ENCODE measurements around the gene PDIA4.
A peak's percentile ranks its signal among the peaks of the same experiment; 100 is the strongest.
"Not testable (repeated sequence)": the region's sequence is repeated elsewhere in the genome, so short reads cannot be mapped to it uniquely, and the experiment has no call there.

The PDIA4 gene

GRCh38 chr7:149036676-149037075 is 8.4 kb upstream of the PDIA4 start:
- DNase-seq (ENCODE audit: low read depth), result no peak

DNA sequence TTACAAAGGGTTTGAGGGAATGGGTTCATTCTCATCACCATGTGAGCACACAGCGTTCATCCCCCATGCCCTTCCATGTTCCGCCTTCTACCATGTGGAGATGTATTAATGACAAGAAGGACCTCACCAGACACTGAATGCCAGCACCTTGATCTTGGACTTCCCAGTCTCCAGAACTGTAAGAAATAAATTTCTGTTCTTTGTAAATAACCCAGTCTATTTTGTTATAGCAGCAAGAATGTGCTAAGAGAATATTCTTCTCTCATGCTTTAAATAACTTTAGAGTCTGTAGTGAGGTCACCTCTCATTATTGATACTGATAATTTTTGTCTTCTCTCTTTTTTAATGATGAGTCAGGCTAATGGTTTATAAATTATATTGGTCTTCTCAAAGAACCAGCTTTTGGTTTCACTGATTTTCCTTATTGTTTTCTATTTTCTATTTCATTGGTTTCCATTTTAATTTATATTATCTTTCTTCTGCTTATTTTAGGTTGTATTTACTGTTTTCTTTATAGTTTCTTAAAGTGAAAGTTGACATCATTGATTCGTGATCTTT is 3.1 kb upstream of the PDIA4 start:
- DNase-seq (ENCODE audit: low read depth), result no peak

- not testable (repeated sequence) for DNase-seq (ENCODE audit: low read depth)
Measured at GRCh38 chr7:149030439-149030838, 2.1 kb upstream of the PDIA4 start.

- no peak for DNase-seq (ENCODE audit: low read depth)
Measured at GRCh38 chr7:149027611-149028345, 527 bp downstream of the PDIA4 start.

DNA sequence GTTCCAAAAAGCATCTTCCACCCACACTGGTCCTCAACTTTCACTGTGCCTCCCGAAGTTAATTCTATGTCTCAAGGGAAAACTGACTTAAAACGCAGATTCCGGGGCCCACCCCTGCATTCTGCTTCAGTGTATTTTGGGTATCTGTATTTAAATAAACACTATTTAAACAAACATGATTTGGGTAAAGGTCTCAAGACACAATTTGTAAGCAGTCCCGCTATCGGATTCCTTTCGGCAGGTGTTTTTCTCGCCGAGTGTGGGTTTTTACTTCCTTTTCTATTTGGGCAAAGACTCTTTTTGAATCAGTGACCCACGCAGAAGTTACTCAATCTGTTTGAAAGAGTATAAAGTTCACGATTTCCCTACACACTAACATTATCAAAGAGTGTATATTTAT is 1.2 kb downstream of the PDIA4 start:
- DNase-seq (ENCODE audit: low read depth), result no peak

DNA sequence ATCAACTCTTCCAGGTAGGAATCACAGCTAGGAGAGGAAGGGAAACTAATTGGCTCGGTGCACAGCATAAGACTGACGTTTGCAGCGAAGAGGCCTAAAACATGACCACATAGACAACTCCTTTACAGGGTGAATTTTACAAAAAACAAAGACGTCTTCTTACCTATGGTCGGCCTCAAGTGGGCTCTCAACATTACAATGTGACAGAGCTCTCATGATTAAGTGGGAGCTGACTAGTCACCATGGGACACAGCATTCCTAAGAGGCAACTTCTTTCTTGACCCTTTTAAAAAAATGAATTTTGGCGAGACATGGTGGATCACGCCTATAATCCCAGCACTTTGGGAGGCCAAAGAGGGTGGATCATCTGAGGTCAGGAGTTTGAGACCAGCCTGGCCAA is 4.6 kb downstream of the PDIA4 start:
- no peak for DNase-seq (ENCODE audit: low read depth)

GRCh38 chr7:149022756-149023360 is 5.4 kb downstream of the PDIA4 start:
- no peak for DNase-seq (ENCODE audit: low read depth)

- DNase-seq (ENCODE audit: low read depth), result no peak
Measured at GRCh38 chr7:149021725-149022062, 6.6 kb downstream of the PDIA4 start.

- no peak for DNase-seq (ENCODE audit: low read depth)
Measured at GRCh38 chr7:149020483-149020882, 7.8 kb downstream of the PDIA4 start.

DNA sequence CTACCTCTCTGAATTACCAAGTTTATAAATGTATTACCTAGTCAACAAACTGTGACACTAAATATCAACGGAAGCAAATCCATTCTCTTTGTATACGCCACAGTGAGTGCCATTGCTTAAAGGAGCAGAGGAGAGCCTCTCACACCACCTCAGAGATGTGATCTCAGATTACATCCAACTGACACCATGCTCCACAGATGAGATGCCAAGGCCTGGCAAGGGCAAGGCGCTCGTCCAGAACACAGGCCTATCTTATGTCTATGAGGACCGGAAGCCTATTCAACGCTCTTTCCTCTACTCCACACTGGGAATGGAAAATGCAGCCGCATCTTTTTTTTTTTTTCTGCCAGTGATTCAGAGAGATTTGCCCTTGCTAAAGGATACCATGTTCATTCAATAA is 11.4 kb downstream of the PDIA4 start:
- no peak for DNase-seq (ENCODE audit: low read depth)

GRCh38 chr7:149014309-149014708 is 14.0 kb downstream of the PDIA4 start:
- DNase-seq (ENCODE audit: low read depth), result no peak

DNA sequence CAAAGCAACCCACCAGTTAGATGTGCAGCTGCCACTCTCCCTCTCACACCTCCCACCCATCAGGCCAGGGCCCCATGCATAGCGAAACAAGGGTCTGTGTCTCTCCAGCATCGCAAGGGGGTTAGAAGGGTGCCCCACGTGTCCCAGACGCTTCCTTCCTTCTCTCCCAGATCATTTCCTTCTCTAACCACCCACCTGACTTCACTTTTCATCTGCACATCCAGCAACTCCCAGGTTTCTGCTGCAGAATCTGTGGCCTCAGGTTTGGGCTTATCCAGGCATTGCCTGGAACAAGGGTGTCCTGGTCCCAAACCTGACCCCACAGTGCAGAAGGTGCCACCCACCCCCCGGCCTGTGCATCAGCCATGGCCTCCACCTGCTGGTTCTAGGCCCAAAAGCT is 14.4 kb downstream of the PDIA4 start:
- no peak for DNase-seq (ENCODE audit: low read depth)

GRCh38 chr7:149012730-149013129 is 15.6 kb downstream of the PDIA4 start:
- DNase-seq (ENCODE audit: low read depth), result not testable (repeated sequence)

- no peak for DNase-seq (ENCODE audit: low read depth)
Measured at GRCh38 chr7:149011491-149011890, 16.8 kb downstream of the PDIA4 start.

DNA sequence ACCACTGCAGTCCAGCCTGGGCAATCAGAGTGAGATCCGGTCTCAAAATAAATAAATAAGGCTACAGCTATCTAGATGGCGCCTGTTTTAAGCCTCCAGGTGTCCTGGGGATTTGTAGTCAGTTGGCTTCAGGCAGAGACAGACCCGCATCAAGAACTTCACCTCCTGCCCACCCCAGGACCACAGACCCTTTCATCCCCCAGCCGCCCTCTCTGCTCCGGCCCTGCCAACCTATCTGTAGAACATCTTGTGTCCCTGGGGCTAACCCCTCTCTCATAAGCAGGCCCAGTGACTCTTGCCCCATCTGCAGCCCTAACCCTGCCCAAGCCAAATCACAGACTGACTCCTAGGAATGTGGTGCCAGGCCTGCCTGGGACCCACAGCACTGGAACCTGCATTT is 17.9 kb downstream of the PDIA4 start:
- no peak for DNase-seq (ENCODE audit: low read depth)

DNA sequence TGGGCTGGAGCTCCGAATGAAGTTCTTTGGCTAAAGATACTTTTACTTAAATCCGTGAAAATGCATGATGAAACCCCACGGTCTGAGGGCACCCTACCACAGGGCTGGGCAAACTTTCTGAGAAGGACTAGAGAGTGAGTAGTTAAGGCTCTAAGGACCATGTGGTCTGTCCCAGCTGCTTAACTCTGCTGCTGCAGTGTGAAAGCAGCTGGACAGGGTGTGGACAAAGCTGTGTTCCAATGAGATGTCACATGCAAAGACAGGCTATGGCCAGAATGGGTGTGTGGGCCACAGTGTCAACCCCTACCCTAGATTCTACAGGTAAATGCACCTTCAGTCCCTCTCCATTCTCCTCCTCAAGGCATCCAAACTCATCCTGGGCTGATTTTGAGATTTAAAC is 18.8 kb downstream of the PDIA4 start:
- DNase-seq (ENCODE audit: low read depth), result no peak

DNA sequence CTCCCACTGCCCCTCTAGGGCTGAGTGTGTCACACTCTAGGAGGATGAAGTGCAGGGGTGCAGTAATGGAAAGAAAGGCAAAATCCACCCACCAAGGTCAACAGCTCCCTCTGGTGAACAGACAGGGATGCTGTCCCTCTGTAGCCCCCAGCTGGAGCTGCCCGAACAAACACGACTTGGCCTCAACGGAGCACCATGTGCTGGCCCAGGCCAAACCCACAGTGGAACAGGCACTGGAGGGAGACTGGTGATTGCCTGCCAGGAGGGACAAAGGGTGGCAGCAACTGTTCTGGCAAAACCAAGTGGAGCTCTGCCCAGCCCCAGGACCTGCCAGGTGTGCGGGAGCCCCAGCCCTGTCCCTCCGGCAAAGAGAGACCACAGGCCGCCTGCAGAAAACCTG is 20.7 kb downstream of the PDIA4 start:
- DNase-seq (ENCODE audit: low read depth), result no peak

GRCh38 chr7:149007146-149007545 is 21.2 kb downstream of the PDIA4 start:
- DNase-seq (ENCODE audit: low read depth), result no peak

DNA sequence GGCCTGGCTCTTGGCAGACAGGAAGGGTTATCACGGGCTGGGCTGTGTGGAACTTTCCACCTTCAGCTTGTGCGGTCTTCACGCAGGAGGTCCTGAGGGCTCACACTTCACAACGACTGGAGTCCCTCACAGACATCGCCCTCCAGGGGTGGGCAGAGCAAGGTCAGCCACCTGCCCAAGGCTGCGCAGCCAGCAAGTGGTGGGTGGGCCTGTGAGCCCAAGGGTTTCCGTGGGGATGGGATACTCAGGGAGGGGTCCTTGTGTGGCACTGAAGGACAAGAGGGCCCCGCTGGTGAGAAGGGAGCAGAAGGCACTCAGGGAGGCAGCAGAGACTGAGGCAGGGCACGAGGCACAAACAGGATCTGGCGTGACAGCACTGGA is 22.0 kb downstream of the PDIA4 start:
- no peak for DNase-seq (ENCODE audit: low read depth)

GRCh38 chr7:149005427-149006344 is 22.6 kb downstream of the PDIA4 start:
- DNase-seq (ENCODE audit: low read depth), result peak; percentile 77

DNA sequence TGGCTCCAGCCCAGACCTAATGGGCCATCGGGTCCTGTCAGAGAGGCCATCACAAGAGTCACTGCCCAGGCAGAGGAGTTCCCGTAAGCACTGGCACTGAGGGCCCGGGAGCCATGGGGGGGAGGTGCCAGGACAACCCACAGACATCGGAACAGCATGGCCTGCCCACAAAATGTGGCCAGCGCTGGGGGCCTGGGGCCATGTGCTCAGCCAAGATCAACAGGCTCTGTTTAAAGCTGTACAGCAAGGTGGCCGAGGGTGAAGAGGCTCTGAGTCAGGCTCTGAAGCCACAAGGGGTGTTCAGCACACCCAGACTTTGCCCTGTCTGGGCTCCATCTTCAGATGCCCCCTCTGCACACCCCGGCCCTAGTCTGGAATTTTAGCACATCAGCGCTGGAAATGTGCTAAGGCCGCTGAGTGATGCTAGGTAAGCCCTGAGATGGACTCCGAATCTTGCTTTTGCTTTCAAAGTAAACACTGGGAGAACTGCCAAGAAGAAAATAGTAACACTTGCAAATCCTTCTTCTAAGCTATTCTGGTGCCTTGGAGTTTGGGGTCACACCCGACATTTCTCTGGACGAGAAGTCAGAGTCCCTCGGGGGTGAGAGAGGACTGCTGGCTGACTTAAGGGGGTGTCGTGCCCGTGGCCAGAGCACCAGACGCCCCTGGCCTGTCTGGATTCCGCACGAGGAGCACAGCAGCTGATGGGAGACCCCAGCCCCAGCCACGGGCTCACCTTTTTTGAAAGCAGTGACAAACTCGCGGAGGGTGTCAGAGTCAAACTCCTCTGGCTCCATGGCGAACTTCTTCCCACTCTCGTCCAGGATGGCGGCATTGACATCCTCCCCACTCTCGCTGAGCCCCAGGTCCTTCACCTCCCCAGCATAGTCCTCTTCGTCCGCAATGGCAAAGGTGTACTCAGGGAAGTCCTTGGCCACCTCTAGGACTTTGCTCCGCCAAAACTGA is 23.6 kb downstream of the PDIA4 start:
- no peak for DNase-seq (ENCODE audit: low read depth)
